Thyroid gland (tissue), 4 donors: ENCODE data around the gene GADL1. TPM values are rescaled to one million over a fixed set of nuclear protein-coding genes. Genes with fewer than 3 reads are reported as not detected.

Experiments used
- DNase-seq, 2 donors: peaks; one replicate each; pipeline ENCODE4 v3.0.0-alpha.2; 2019
- H3K27ac ChIP-seq, 3 donors: fragments of 200-600 bp; sonication (generic); 1 replicate in 2 of 3; 2 replicates in 1 of 3; pipeline ENCODE4 v1.5.1; 2016 to 2019; ENCODE audit warnings: mild to moderate bottlenecking in 1 of 3, moderate library complexity in 1 of 3
- H3K27me3 ChIP-seq: fragments of 200-600 bp; sonication (generic); one replicate; pipeline ENCODE4 v1.5.1; 2019
- H3K36me3 ChIP-seq, 2 donors: fragments of 200-600 bp; sonication (generic); one replicate each; pipeline ENCODE4 v1.5.1; 2016 to 2019
- H3K4me1 ChIP-seq, 2 donors: fragments of 200-600 bp; sonication (generic); one replicate each; pipeline ENCODE4 v1.5.1; 2017 to 2019
- H3K4me3 ChIP-seq, 3 donors: fragments of 200-600 bp; sonication (generic); replicated peaks in 1 of 3; 1 replicate in 2 of 3; 2 replicates in 1 of 3; pipeline ENCODE4 v1.5.1; 2016; ENCODE audit warnings: mild to moderate bottlenecking in 1 of 3
- H3K9me3 ChIP-seq: fragments of 200-600 bp; sonication (generic); one replicate; pipeline ENCODE4 v1.5.1; 2017
- POLR2A ChIP-seq, 2 donors: fragments of 450-650 bp; IDR thresholded peaks; one replicate each; pipeline ENCODE4 v1.6.1; 2017; ENCODE audit warnings: antibody characterized with exemption in 2 of 2, mild to moderate bottlenecking in 2 of 2, moderate library complexity in 1 of 2
- WGBS, 2 donors: methylation state at CpG; one replicate each; pipeline ENCODE4 v1.1.5; 2017; 5-methylcytosine and 5-hydroxymethylcytosine counted together
- intact Hi-C: fragments of 100-400 bp; cut with DNase I; formaldehyde crosslinking; loops from one replicate; pipeline ENCODE4 v1.15.1; 2023
- total RNA-seq, 4 donors: library from RNA; depleted of rRNA; stranded (reverse); fragments of >200 nt; gene quantifications; one replicate each; pipeline ENCODE4 v1.2.3, GENCODE V29; 2016
- TF ChIP-seq, protein P1 (sequence below), 6 experiments: fragments of 200-600 bp in 3 of 6; fragments of 450-650 bp in 3 of 6; sonication (generic) in 3 of 6; IDR thresholded peaks; one replicate each; pipeline ENCODE4 v1.5.1; 2016 to 2019; ENCODE audit warnings: antibody characterized with exemption in 6 of 6, mild to moderate bottlenecking in 2 of 6, inconsistent platforms in 1 of 6, moderate library complexity in 1 of 6

GADL1 gene
- total RNA-seq, 4 donors from 2014 or later: not detected

DNA sequence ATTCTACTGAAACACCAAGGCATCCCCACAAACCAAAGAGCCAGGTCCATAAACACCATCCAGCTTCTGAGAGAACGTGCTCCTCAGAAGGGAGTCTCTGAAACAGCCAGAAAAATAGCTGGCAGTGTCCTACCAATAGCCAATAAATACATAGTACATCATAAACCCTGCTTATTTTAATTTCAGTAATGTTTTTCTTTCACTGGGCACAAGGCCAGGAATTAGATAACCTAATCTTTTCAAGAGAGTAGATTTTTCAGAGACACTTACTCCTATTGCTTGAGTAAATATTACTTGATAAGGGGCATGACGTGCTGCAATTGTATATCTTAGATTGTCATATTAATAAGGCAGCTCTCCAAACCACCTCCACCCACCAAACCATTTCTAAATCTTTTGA, 22.7 kb downstream of the GADL1 start:
- TF ChIP-seq, protein P1, sequence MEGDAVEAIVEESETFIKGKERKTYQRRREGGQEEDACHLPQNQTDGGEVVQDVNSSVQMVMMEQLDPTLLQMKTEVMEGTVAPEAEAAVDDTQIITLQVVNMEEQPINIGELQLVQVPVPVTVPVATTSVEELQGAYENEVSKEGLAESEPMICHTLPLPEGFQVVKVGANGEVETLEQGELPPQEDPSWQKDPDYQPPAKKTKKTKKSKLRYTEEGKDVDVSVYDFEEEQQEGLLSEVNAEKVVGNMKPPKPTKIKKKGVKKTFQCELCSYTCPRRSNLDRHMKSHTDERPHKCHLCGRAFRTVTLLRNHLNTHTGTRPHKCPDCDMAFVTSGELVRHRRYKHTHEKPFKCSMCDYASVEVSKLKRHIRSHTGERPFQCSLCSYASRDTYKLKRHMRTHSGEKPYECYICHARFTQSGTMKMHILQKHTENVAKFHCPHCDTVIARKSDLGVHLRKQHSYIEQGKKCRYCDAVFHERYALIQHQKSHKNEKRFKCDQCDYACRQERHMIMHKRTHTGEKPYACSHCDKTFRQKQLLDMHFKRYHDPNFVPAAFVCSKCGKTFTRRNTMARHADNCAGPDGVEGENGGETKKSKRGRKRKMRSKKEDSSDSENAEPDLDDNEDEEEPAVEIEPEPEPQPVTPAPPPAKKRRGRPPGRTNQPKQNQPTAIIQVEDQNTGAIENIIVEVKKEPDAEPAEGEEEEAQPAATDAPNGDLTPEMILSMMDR (IDR thresholded peaks at IDR 0.05): no peak
- no peak for TF ChIP-seq POLR2A (IDR thresholded peaks at IDR 0.05)
- H3K9me3 ChIP-seq: no peaks in the 10 kb centered on the region
- no peak for DNase-seq
- WGBS, 2 donors: 73 to 77% methylated on average over 2 of the region's 2 CpGs
- no peak overlapping the region for H3K27ac ChIP-seq
- H3K4me1 ChIP-seq: no peaks in the 10 kb centered on the region
- intact Hi-C loops: no loop called here
- no peaks in the 10 kb centered on the region for H3K36me3 ChIP-seq
- no peaks in the 10 kb centered on the region for H3K27me3 ChIP-seq
- no peak overlapping the region for H3K4me3 ChIP-seq

DNA sequence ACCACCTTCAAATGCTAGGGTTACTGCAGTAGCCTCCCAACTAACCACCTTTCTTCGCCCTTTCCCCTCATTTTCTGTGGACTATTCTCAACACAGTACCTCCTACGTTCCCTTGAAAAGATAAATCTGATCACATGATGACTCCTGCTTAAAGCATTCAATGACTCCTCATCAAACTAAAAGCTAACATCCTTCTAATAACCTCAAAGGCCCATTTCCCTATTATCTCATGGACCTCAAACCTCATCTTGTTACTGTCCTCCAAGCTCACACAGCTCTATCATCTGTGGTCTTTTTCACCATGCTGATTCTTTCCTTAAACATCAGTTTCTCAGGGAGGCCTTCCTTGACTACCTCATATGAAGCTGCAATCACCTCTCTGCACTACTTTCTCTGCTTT, 29.6 kb downstream of the GADL1 start:
- WGBS, 2 donors: 85 to 93% methylated on average over 2 of the region's 2 CpGs
- no peak overlapping the region for H3K27ac ChIP-seq
- TF ChIP-seq, protein P1 (IDR thresholded peaks at IDR 0.05): no peak
- no peak for TF ChIP-seq POLR2A (IDR thresholded peaks at IDR 0.05)

DNA sequence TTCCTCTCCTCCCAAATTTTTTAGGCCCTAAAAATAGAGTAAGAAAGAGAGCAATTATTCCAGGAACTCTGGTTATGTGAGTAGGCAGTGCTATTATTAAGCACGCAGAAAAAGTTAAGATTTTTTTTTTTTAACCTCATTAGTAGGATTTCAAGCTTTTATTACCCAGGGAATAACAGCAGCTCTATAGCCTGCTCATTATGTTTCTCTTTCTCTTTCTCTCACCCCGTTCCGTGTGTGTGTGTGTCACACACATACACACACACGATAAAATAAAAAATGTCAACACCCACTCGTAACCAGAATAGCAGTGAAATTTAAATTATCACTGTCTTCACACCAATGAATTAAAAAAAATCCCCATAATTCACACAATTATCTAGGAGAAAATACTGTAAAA, 30.3 kb downstream of the GADL1 start:
- H3K4me3 ChIP-seq: no peak overlapping the region
- intact Hi-C loops: no loop called here
- no peaks in the 10 kb centered on the region for H3K27me3 ChIP-seq
- WGBS, 2 donors: 81% methylated on average over 5 of the region's 5 CpGs
- DNase-seq: no peak
- TF ChIP-seq, protein P1 (IDR thresholded peaks at IDR 0.05): no peak
- TF ChIP-seq POLR2A (IDR thresholded peaks at IDR 0.05): no peak
- H3K27ac ChIP-seq: no peak overlapping the region
- H3K4me1 ChIP-seq: no peaks in the 10 kb centered on the region
- H3K9me3 ChIP-seq: no peaks in the 10 kb centered on the region
- H3K36me3 ChIP-seq: no peaks in the 10 kb centered on the region

More for the DNA sequence above, 29.6 kb downstream of the GADL1 start:
- intact Hi-C loops: no loop called here
- Histone ChIP-seq H3K27me3 (no peaks in the 10 kb centered on the region), H3K4me3 (no peak overlapping the region), H3K9me3 (no peaks in the 10 kb centered on the region), H3K4me1 (no peaks in the 10 kb centered on the region), H3K36me3 (no peaks in the 10 kb centered on the region)
- no peak for DNase-seq

DNA sequence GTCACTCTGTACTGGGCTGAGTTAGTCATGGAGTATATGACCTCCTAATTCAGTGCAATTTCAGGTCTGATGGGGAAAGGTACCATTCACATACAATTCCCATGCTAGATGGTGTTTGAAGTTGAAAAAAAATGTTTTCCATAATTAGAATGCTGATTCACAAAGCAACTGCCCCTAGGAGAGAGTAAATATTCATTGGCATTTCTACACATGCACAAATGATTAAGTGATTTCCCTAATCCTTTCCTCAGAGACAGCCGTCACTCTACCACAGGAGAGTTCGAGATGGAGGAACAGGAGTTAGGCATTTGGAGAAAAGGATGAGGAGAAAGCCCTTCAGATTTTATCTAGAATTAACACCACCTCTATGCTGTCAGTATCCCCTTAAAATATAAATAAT, 32.5 kb downstream of the GADL1 start:
- 84 to 91% methylated on average over 2 of the region's 2 CpGs for WGBS, 2 donors
- intact Hi-C loops: no loop called here
- Histone ChIP-seq H3K4me1 (no peaks in the 10 kb centered on the region), H3K9me3 (no peaks in the 10 kb centered on the region), H3K36me3 (no peaks in the 10 kb centered on the region), H3K27me3 (no peaks in the 10 kb centered on the region), H3K4me3 (no peak overlapping the region), H3K27ac (no peak overlapping the region)
- TF ChIP-seq, protein P1 (IDR thresholded peaks at IDR 0.05): no peak
- TF ChIP-seq POLR2A (IDR thresholded peaks at IDR 0.05): no peak
- no peak for DNase-seq

DNA sequence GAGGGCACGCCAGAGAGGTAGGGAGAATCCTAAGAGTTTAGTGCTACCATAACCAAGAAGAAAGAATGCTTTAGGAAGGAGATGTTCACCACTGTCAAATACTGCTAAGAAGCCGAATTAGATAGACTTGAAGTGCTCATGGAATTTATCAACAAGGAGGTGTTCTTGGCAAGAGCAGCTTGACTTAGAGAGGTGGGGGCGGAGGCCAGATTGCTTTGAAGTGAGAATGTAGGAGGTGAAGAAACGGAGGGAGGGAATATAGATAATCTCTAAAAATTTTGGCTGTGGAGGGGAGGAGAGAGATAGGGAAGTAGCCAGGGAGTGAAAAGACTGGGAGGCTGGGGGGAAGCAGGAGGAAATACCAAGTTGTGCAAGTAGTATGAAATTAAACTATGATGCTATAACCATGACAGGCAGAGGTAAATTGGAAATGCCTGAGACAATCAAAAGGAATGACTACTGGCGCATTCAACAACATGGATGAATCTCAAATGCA, 35.5 kb downstream of the GADL1 start:
- H3K27me3 ChIP-seq: no peaks in the 10 kb centered on the region
- H3K27ac ChIP-seq: no peak overlapping the region
- no peak overlapping the region for H3K4me3 ChIP-seq
- WGBS, 2 donors: 79 to 86% methylated on average over 5 of the region's 5 CpGs
- no peaks in the 10 kb centered on the region for H3K36me3 ChIP-seq
- no peak for DNase-seq
- intact Hi-C loops: no loop called here
- no peaks in the 10 kb centered on the region for H3K9me3 ChIP-seq
- TF ChIP-seq, protein P1 (IDR thresholded peaks at IDR 0.05): no peak
- no peak for TF ChIP-seq POLR2A (IDR thresholded peaks at IDR 0.05)
- H3K4me1 ChIP-seq: no peaks in the 10 kb centered on the region
